Mesenchymal stem cell (in vitro differentiated cells and primary cell): Measurements from ENCODE around the gene KCTD20. TPM values are rescaled to one million over a fixed set of nuclear protein-coding genes. Genes with fewer than 3 reads are reported as not detected.
A peak's percentile ranks its signal among the peaks of the same experiment; 100 is the strongest.

ENCODE experiments used
- DNase-seq: peaks from one replicate; pipeline ENCODE4 v3.0.0-alpha.2; 2013
- H2AFZ ChIP-seq: one replicate; pipeline ENCODE4 v1.6.1; 2013; ENCODE audit warnings: low read depth, mild to moderate bottlenecking, control low read depth, inconsistent platforms, low read length, moderate library complexity
- H2AK5ac ChIP-seq: 2 replicates; pipeline ENCODE4 v1.6.1; 2013; ENCODE audit warnings: low read length, moderate library complexity, mild to moderate bottlenecking, inconsistent platforms; ENCODE audit not compliant: severe bottlenecking
- H2BK120ac ChIP-seq: one replicate; pipeline ENCODE4 v1.6.1; 2013; ENCODE audit warnings: low read depth, mild to moderate bottlenecking, inconsistent platforms, low read length, moderate library complexity
- H2BK12ac ChIP-seq, 2 experiments: one replicate each; pipeline ENCODE4 v1.6.1; 2013; ENCODE audit warnings: inconsistent platforms in 2 of 2, low read length in 2 of 2, mild to moderate bottlenecking in 2 of 2, moderate library complexity in 2 of 2, control low read depth in 1 of 2
- H2BK15ac ChIP-seq: one replicate; pipeline ENCODE4 v1.6.1; 2013; ENCODE audit warnings: mild to moderate bottlenecking, low read depth, inconsistent platforms; ENCODE audit not compliant: poor library complexity, severe bottlenecking
- H2BK5ac ChIP-seq: 2 replicates; pipeline ENCODE4 v1.6.1; 2013; ENCODE audit warnings: low read depth, mild to moderate bottlenecking, low read length, control low read depth, inconsistent platforms; ENCODE audit not compliant: poor library complexity, severe bottlenecking
- H3K14ac ChIP-seq, 2 experiments: one replicate each; pipeline ENCODE4 v1.6.1; 2013; ENCODE audit warnings: inconsistent platforms in 2 of 2, low read length in 2 of 2, control low read depth in 1 of 2, mild to moderate bottlenecking in 1 of 2, moderate library complexity in 1 of 2
- H3K18ac ChIP-seq, 2 experiments: one replicate each; pipeline ENCODE4 v1.6.1; 2013; ENCODE audit warnings: inconsistent platforms in 2 of 2, low read length in 2 of 2, control low read depth in 1 of 2, low read depth in 1 of 2, mild to moderate bottlenecking in 1 of 2
- H3K23ac ChIP-seq, 2 experiments: one replicate each; pipeline ENCODE4 v1.6.1; 2013; ENCODE audit warnings: inconsistent platforms in 2 of 2, low read length in 2 of 2, mild to moderate bottlenecking in 2 of 2, moderate library complexity in 2 of 2, control low read depth in 1 of 2
- H3K27ac ChIP-seq: 2 replicates; pipeline ENCODE4 v1.5.1; 2013; ENCODE audit warnings: mild to moderate bottlenecking, moderate library complexity, low read length, control low read depth, inconsistent platforms; ENCODE audit not compliant: poor library complexity, severe bottlenecking
- H3K27me3 ChIP-seq, 2 experiments: 2 replicates each; pipeline versions ENCODE4 v1.6.1 to v1.7.0; 2013; ENCODE audit warnings: low read length in 2 of 2, mild to moderate bottlenecking in 2 of 2, moderate library complexity in 2 of 2, control low read depth in 1 of 2, inconsistent platforms in 1 of 2; ENCODE audit not compliant: control insufficient read depth in 1 of 2, insufficient read depth in 1 of 2
- H3K36me3 ChIP-seq, 2 experiments: 2 replicates each; pipeline versions ENCODE4 v1.6.1 to v1.7.0; 2013; ENCODE audit warnings: low read length in 2 of 2, control low read depth in 1 of 2, inconsistent platforms in 1 of 2, low read depth in 1 of 2, mild to moderate bottlenecking in 1 of 2; ENCODE audit not compliant: insufficient read depth in 2 of 2, control insufficient read depth in 1 of 2
- H3K4ac ChIP-seq, 2 experiments: one replicate each; pipeline ENCODE4 v1.6.1; 2013; ENCODE audit warnings: inconsistent platforms in 2 of 2, low read length in 2 of 2, mild to moderate bottlenecking in 2 of 2, moderate library complexity in 2 of 2, control low read depth in 1 of 2, low read depth in 1 of 2
- H3K4me1 ChIP-seq: 2 replicates; pipeline ENCODE4 v1.6.1; 2013; ENCODE audit warnings: low read depth, low read length, control low read depth; ENCODE audit not compliant: control insufficient read depth, insufficient read depth
- H3K4me2 ChIP-seq: 2 replicates; pipeline ENCODE4 v1.6.1; 2013; ENCODE audit warnings: low read length, mild to moderate bottlenecking, inconsistent platforms; ENCODE audit not compliant: poor library complexity, severe bottlenecking
- H3K4me3 ChIP-seq, 2 experiments: 2 replicates each; pipeline versions ENCODE4 v1.5.1 to v1.7.0; 2013; ENCODE audit warnings: low read length in 2 of 2, mild to moderate bottlenecking in 2 of 2, control low read depth in 1 of 2, low read depth in 1 of 2; ENCODE audit not compliant: insufficient read depth in 1 of 2
- H3K79me1 ChIP-seq: replicated peaks from 2 replicates; pipeline ENCODE4 v1.6.1; 2013; ENCODE audit warnings: mild to moderate bottlenecking, control low read depth, low read length, inconsistent platforms; ENCODE audit not compliant: poor library complexity, severe bottlenecking
- H3K9ac ChIP-seq: 2 replicates; pipeline ENCODE4 v1.7.0; 2013; ENCODE audit warnings: mild to moderate bottlenecking, low read length, moderate library complexity
- H3K9me3 ChIP-seq: 2 replicates; pipeline ENCODE4 v1.7.0; 2013; ENCODE audit warnings: mild to moderate bottlenecking, low read length; ENCODE audit not compliant: control insufficient read depth
- H4K8ac ChIP-seq: one replicate; pipeline ENCODE4 v1.6.1; 2013; ENCODE audit warnings: inconsistent platforms, mild to moderate bottlenecking, low read length, moderate library complexity
- H4K91ac ChIP-seq: one replicate; pipeline ENCODE4 v1.6.1; 2013; ENCODE audit warnings: mild to moderate bottlenecking, low read length, inconsistent platforms
- WGBS: methylation state at CpG from one replicate; pipeline ENCODE4 v1.1.7; 2013; ENCODE audit warnings: mixed read lengths; 5-methylcytosine and 5-hydroxymethylcytosine counted together
- polyA plus RNA-seq, 2 experiments: library from polyadenylated mRNA; stranded (reverse); fragments of 200-250 nt; gene quantifications; one replicate each; pipeline ENCODE4 v1.2.3, GENCODE V29; 2013

The KCTD20 gene
- polyA plus RNA-seq (2013, experiment 1 of 2): 29.7 TPM
- polyA plus RNA-seq (2013, experiment 2 of 2): 30.6 TPM

DNA sequence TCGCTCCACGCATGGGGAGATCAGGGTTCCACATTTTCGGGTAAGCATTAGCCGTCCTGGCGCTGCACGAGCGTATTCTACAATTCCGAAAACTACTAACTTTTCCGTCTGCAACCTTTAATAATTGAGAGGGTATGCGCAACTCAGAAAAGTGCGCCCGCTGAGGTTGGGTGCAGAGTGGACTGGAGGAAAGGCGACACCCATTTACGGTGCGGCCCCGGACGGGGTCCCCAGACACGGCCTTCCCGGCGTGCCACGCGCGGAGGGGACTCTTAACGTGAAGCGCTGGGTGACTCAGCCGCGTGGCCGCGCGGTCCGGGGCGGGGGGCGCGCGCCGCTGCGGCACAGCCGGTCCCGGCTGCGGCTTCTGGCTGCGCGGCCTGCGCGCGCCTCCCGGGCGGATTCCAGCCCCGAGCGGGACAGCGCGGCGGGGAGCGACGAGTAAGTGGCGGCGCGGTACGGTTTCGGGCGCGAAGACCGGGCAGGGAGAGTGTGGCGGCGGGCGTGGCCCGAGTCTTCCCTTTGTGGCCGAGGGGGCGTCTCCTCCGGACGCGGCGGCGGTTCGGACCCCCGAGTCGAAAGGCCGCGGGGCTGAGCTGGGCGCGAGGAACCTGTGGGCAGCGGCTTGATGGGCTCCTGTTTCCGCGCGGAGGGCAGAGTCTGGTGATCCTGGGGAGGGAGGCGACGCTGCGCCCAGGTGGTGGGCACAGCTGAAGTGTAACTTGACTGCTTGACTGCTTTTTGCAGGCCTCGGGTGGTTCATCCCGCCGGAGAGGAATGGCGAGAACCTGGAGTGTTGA is at the start of gene KCTD20, which contains the start of gene PXT1:
KCTD20 (plus strand) TSS at position 330 of the 800 bp plus-strand sequence. CDS start 27,098 bp downstream, outside the sequence.
PXT1 (minus strand) TSS at position 184 of the 800 bp plus-strand sequence. CDS start 16,772 bp downstream, outside the sequence.
- Histone ChIP-seq H3K36me3 (peaks cover 0 to 3% of the 10 kb centered on the region in 2 experiments), H3K14ac (peak within 1 kb of the TSS in 1 of 2 experiments; percentile 98), H3K9me3 (no peaks in the 10 kb centered on the region), H3K9ac (peak within 1 kb of the TSS; percentile 94), H3K27ac (peak within 1 kb of the TSS; percentile 93), H2BK120ac (peak within 1 kb of the TSS; percentile 73), H2AK5ac (no peak within 1 kb of the TSS), H3K4me3 (peak within 1 kb of the TSS; percentile 77 to 98), H3K4me2 (peak within 1 kb of the TSS; percentile 60), H3K4ac (peak within 1 kb of the TSS; percentile 80 to 99), H2AFZ (peak within 1 kb of the TSS; percentile 96), H4K91ac (peak within 1 kb of the TSS; percentile 88), H2BK5ac (peak within 1 kb of the TSS; percentile 66), H3K4me1 (peaks cover 3% of the 10 kb centered on the region), H3K23ac (peak within 1 kb of the TSS in 1 of 2 experiments; percentile 97), H4K8ac (peak within 1 kb of the TSS; percentile 95), H2BK12ac (peak within 1 kb of the TSS in 1 of 2 experiments; percentile 71), H3K27me3 (no peaks in the 10 kb centered on the region), H3K79me1 (peaks cover 1% of the 10 kb centered on the region), H3K18ac (peak within 1 kb of the TSS; percentile 89 to 98), H2BK15ac (peak within 1 kb of the TSS; percentile 55)
- WGBS: 1% methylated on average over 80 of the region's 91 CpGs
- peak; percentile 88 for DNase-seq

DNA sequence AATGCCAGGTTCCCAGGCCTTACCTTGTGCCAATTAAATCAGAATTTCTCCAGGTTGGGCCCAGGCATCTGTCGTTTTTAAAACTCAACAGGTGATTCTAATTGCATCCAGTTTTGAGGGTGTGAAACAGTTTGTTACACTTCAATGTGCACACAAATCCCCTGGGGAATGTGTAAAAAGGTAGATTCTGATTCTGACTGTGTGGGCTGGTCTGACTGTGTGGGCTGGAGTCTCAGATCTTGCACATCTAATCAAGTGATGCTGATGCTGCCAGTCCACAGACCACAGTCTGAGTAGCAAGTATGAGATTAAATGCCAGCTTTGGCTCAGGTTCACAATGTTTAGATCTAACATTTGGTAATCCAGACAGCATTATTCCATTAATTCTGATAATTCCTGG is 42.8 kb upstream of the KCTD20 start:
- no peak overlapping the region for H3K14ac ChIP-seq
- peaks cover 0 to 7% of the 10 kb centered on the region in 2 experiments for H3K27me3 ChIP-seq
- 80% methylated on average over 1 of the region's 1 CpG for WGBS
- H3K4me3 ChIP-seq: no peak overlapping the region
- H3K27ac ChIP-seq: no peak overlapping the region
- no peak overlapping the region for H3K23ac ChIP-seq
- H4K8ac ChIP-seq: no peak overlapping the region
- no peak overlapping the region for H3K9ac ChIP-seq
- H2BK12ac ChIP-seq: no peak overlapping the region
- no peak overlapping the region for H2AK5ac ChIP-seq
- no peak overlapping the region for H3K4me2 ChIP-seq
- H3K79me1 ChIP-seq: no peaks in the 10 kb centered on the region
- no peak for DNase-seq
- H2BK15ac ChIP-seq: no peak overlapping the region
- H2BK5ac ChIP-seq: no peak overlapping the region
- no peak overlapping the region for H2BK120ac ChIP-seq
- H3K4ac ChIP-seq: no peak overlapping the region
- no peak overlapping the region for H2AFZ ChIP-seq
- H3K4me1 ChIP-seq: no peaks in the 10 kb centered on the region
- H3K36me3 ChIP-seq: no peaks in the 10 kb centered on the region
- peaks cover 8% of the 10 kb centered on the region for H3K9me3 ChIP-seq
- no peak overlapping the region for H4K91ac ChIP-seq
- H3K18ac ChIP-seq: no peak overlapping the region

DNA sequence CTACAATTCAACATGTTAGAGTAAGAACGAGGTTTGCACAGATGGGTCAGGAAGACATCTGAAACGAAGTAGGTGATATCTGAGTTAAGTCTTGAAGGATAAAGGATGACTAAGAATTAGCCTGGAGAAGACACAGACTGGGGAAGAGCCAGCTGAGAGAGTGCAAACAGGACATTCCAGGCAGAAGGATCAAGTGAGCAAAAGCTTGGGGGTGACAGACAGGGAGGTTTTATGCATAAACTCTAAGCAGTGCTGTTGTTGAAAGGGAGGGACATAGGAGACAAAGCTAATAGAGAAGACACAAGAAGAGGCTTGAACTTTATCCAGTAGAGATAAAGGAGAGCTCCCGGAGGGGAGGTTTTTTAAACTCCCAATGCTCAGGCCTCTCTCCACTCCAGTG is 40.3 kb upstream of the KCTD20 start:
- H3K4me2 ChIP-seq: no peak overlapping the region

DNA sequence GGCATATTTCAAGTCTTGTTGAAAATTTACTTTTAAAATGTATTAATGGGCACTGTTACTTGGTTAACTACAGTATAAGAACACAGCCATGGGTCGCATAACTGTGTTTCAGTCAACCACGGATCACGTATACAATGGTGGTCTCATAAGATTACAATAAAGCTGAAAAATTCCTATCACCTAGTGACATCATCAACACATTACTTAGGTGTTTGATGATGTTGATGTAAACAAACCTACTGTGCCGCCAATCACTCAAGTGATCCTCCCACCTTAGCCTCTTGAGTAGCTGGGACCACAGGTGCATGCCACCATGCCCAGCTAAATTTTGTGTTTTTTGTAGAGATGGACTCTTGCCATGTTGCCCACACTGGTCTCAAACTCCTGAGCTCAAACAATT is 38.6 kb upstream of the KCTD20 start:
- no peaks in the 10 kb centered on the region for H3K4me1 ChIP-seq
- no peak overlapping the region for H4K8ac ChIP-seq
- no peak for DNase-seq
- no peak overlapping the region for H4K91ac ChIP-seq
- no peaks in the 10 kb centered on the region for H3K9me3 ChIP-seq
- no peak overlapping the region for H3K4me2 ChIP-seq
- no peak overlapping the region for H2AK5ac ChIP-seq
- H3K79me1 ChIP-seq: no peaks in the 10 kb centered on the region
- H2AFZ ChIP-seq: no peak overlapping the region
- no peak overlapping the region for H2BK12ac ChIP-seq
- H3K27me3 ChIP-seq: peaks cover 0 to 5% of the 10 kb centered on the region in 2 experiments
- no peak overlapping the region for H2BK5ac ChIP-seq
- WGBS: 90% methylated on average over 2 of the region's 4 CpGs
- no peak overlapping the region for H3K18ac ChIP-seq
- no peak overlapping the region for H2BK15ac ChIP-seq
- no peak overlapping the region for H3K23ac ChIP-seq
- H3K27ac ChIP-seq: no peak overlapping the region
- H3K36me3 ChIP-seq: no peaks in the 10 kb centered on the region
- H3K9ac ChIP-seq: no peak overlapping the region
- H3K14ac ChIP-seq: no peak overlapping the region
- H3K4me3 ChIP-seq: no peak overlapping the region
- no peak overlapping the region for H3K4ac ChIP-seq
- no peak overlapping the region for H2BK120ac ChIP-seq

More for the DNA sequence above, 40.3 kb upstream of the KCTD20 start:
- H2BK5ac ChIP-seq: no peak overlapping the region
- H2AK5ac ChIP-seq: no peak overlapping the region
- H3K4ac ChIP-seq: no peak overlapping the region
- WGBS: 89% methylated on average over 3 of the region's 3 CpGs
- peaks cover 8% of the 10 kb centered on the region for H3K9me3 ChIP-seq
- no peak overlapping the region for H3K14ac ChIP-seq
- no peak overlapping the region for H2BK120ac ChIP-seq
- H3K79me1 ChIP-seq: no peaks in the 10 kb centered on the region
- no peak overlapping the region for H3K27ac ChIP-seq
- H4K8ac ChIP-seq: no peak overlapping the region
- peaks cover 0 to 3% of the 10 kb centered on the region in 2 experiments for H3K27me3 ChIP-seq
- H4K91ac ChIP-seq: no peak overlapping the region
- H3K4me1 ChIP-seq: no peaks in the 10 kb centered on the region
- no peak for DNase-seq
- no peak overlapping the region for H3K4me3 ChIP-seq
- H3K18ac ChIP-seq: no peak overlapping the region
- no peak overlapping the region for H3K9ac ChIP-seq
- no peak overlapping the region for H2BK15ac ChIP-seq
- H3K23ac ChIP-seq: no peak overlapping the region
- H3K36me3 ChIP-seq: no peaks in the 10 kb centered on the region
- no peak overlapping the region for H2AFZ ChIP-seq
- no peak overlapping the region for H2BK12ac ChIP-seq
